HepG2 (cell line): ENCODE data around the gene TEC. TPM values are rescaled to one million over a fixed set of nuclear protein-coding genes. Genes with fewer than 3 reads are reported as not detected.

ENCODE experiments used
- ATAC-seq: fragments of 200-7000 bp; cut with Tn5 transposase; 3 replicates; pipeline ENCODE4 v1.9.1; 2020; ENCODE audit warnings: mild to moderate bottlenecking, moderate library complexity
- BruUV-seq: library from RNA; stranded (reverse); fragments of 400-500 nt; replicated peaks from 2 replicates; lab custom pipeline; 2021; lab: Mats Ljungman, UMichigan
- CTCF ChIA-PET: fragments of 300-600 bp; formaldehyde crosslinking; extraction: SDS; loops from one replicate; lab custom pipeline; 2021; ENCODE audit warnings: low total read pairs, inconsistent platforms, low intra/inter-chr PET ratio; lab: Yijun Ruan, JAX
- POLR2A ChIA-PET: fragments of 350-600 bp; sonication (Branson Sonifier 250); formaldehyde crosslinking; loops from one replicate; lab custom pipeline; 2020; ENCODE audit warnings: antibody characterized with exemption, inconsistent platforms; lab: Yijun Ruan, JAX
- DNase-seq: peaks from one replicate; pipeline ENCODE4 v3.0.0-alpha.2; 2015; ENCODE audit warnings: low spot score
- FAIRE-seq: peaks from 3 replicates; lab custom pipeline; 2011; peaks lifted over from hg19 to GRCh38; lab: Jason Lieb, UNC
- H2AFZ ChIP-seq: one replicate; pipeline ENCODE4 v1.6.1; 2011; ENCODE audit warnings: low read length, inconsistent platforms
- H3K27ac ChIP-seq: fragments of 300-600 bp; 3 replicates; pipeline ENCODE4 v1.8.0; 2011; ENCODE audit warnings: mixed run types, mild to moderate bottlenecking, mixed read lengths, low read length, inconsistent platforms; ENCODE audit not compliant: insufficient read depth; ENCODE audit errors: extremely low read length
- H3K27me3 ChIP-seq, 2 experiments: fragments of 200-600 bp in 1 of 2; 2 replicates in 1 of 2; 3 replicates in 1 of 2; pipeline versions ENCODE4 v1.6.0 to v1.8.0; 2011; ENCODE audit warnings: low read length in 2 of 2, mild to moderate bottlenecking in 2 of 2, moderate library complexity in 2 of 2, inconsistent platforms in 1 of 2; ENCODE audit not compliant: insufficient read depth in 2 of 2, control insufficient read depth in 1 of 2
- H3K36me3 ChIP-seq, 2 experiments: fragments of 200-600 bp in 1 of 2; replicated peaks in 1 of 2; 2 replicates in 1 of 2; 3 replicates in 1 of 2; pipeline versions ENCODE4 v1.5.1 to v1.8.0; 2011; ENCODE audit warnings: low read length in 2 of 2, inconsistent platforms in 1 of 2; ENCODE audit not compliant: insufficient read depth in 2 of 2, control insufficient read depth in 1 of 2
- H3K4me1 ChIP-seq: 2 replicates; pipeline ENCODE4 v1.5.1; 2012; ENCODE audit warnings: low read length, inconsistent platforms; ENCODE audit not compliant: insufficient read depth
- H3K4me2 ChIP-seq: 2 replicates; pipeline ENCODE4 v1.6.0; 2011; ENCODE audit warnings: low read depth, low read length, inconsistent platforms
- H3K4me3 ChIP-seq, 3 experiments: fragments of 200-600 bp in 1 of 3; sonication (generic), shearing (Covaris generic) in 1 of 3; replicated peaks in 1 of 3; 2 replicates each; pipeline ENCODE4 v1.5.1; 2011 to 2016; ENCODE audit warnings: low read length in 3 of 3, inconsistent platforms in 2 of 3, low read depth in 2 of 3, mild to moderate bottlenecking in 2 of 3, control low read depth in 1 of 3, mixed read lengths in 1 of 3; ENCODE audit not compliant: insufficient read depth in 1 of 3
- H3K79me2 ChIP-seq: one replicate; pipeline ENCODE4 v1.6.1; 2011; ENCODE audit warnings: low read length, inconsistent platforms; ENCODE audit not compliant: insufficient read depth
- H3K9ac ChIP-seq: 2 replicates; pipeline ENCODE4 v1.6.0; 2011; ENCODE audit warnings: mild to moderate bottlenecking, low read depth, low read length, inconsistent platforms; ENCODE audit not compliant: insufficient read depth
- H3K9me3 ChIP-seq: 2 replicates; pipeline ENCODE4 v1.5.1; 2012; ENCODE audit warnings: mild to moderate bottlenecking, low read length
- H4K20me1 ChIP-seq: 2 replicates; pipeline ENCODE4 v1.6.0; 2011; ENCODE audit warnings: inconsistent platforms, mild to moderate bottlenecking, low read length, moderate library complexity; ENCODE audit not compliant: insufficient read depth
- ASH2L ChIP-seq: fragments of 300-600, 200-600 bp; sonication (generic); IDR thresholded peaks from 2 replicates; pipeline ENCODE4 v1.7.0; 2017; ENCODE audit warnings: low read depth, mild to moderate bottlenecking, moderate library complexity, mixed read lengths, low read length; ENCODE audit not compliant: insufficient read length
- CENPT ChIP-seq: sonication (generic); formaldehyde crosslinking; IDR thresholded peaks from 2 replicates; pipeline ENCODE4 v1.8.0; 2022; ENCODE audit warnings: low read depth, mild to moderate bottlenecking, moderate library complexity, missing genetic modification reagents
- JUNB ChIP-seq: sonication (generic); formaldehyde crosslinking; IDR thresholded peaks from 2 replicates; pipeline ENCODE4 v1.8.0; 2022; ENCODE audit warnings: missing genetic modification reagents, mild to moderate bottlenecking, borderline replicate concordance
- KLF12 ChIP-seq: sonication (generic); formaldehyde crosslinking; IDR thresholded peaks from 2 replicates; pipeline ENCODE4 v1.4.0; 2020; ENCODE audit warnings: missing genetic modification reagents, borderline replicate concordance
- MIER2 ChIP-seq: IDR thresholded peaks from 2 replicates; pipeline ENCODE4 v1.6.1; 2016; ENCODE audit warnings: missing biosample characterization, missing genetic modification reagents
- MXD4 ChIP-seq: IDR thresholded peaks from 2 replicates; pipeline ENCODE4 v1.6.1; 2016; ENCODE audit warnings: mild to moderate bottlenecking, missing biosample characterization, missing genetic modification reagents
- REL ChIP-seq: sonication (generic); formaldehyde crosslinking; conservative IDR thresholded peaks from 2 replicates; pipeline ENCODE4 v1.8.0; 2022; ENCODE audit warnings: mild to moderate bottlenecking, missing genetic modification reagents, moderate library complexity
- ZC3H4 ChIP-seq: sonication (generic); formaldehyde crosslinking; IDR thresholded peaks from 2 replicates; pipeline ENCODE4 v1.4.0; 2020; ENCODE audit warnings: missing genetic modification reagents, borderline replicate concordance
- ZNF367 ChIP-seq: sonication (generic); formaldehyde crosslinking; IDR thresholded peaks from 2 replicates; pipeline ENCODE4 v1.4.0; 2020; ENCODE audit warnings: missing genetic modification reagents, borderline replicate concordance
- ZNF549 ChIP-seq: sonication (generic); formaldehyde crosslinking; IDR thresholded peaks from 2 replicates; pipeline ENCODE4 v1.5.0; 2020; ENCODE audit warnings: missing genetic modification reagents
- ZNF589 ChIP-seq: sonication (generic); formaldehyde crosslinking; conservative IDR thresholded peaks from 2 replicates; pipeline ENCODE4 v1.8.0; 2022; ENCODE audit warnings: mild to moderate bottlenecking, moderate library complexity, missing genetic modification reagents
- ZNF614 ChIP-seq: IDR thresholded peaks from 2 replicates; pipeline ENCODE4 v1.6.1; 2018; ENCODE audit warnings: missing biosample characterization, missing genetic modification reagents, inconsistent platforms, borderline replicate concordance
- WGBS: methylation state at CpG from one replicate; pipeline ENCODE4 v1.1.6; 2017; ENCODE audit warnings: low lambda C conversion rate; 5-methylcytosine and 5-hydroxymethylcytosine counted together
- in situ Hi-C: cut with HindIII; loops from 2 replicates; pipeline ENCODE4 v1.10.0; 2017; ENCODE audit warnings: low pct_unique_long_range_greater_than_20kb; ENCODE audit not compliant: extremely low pct_ligation_motif_present
- intact Hi-C: fragments of 100-400 bp; cut with micrococcal nuclease; formaldehyde crosslinking; loops from one replicate; pipeline ENCODE4 v1.10.0; 2022; ENCODE audit not compliant: unreplicated experiment
- polyA plus RNA-seq, 8 experiments: library from polyadenylated mRNA; depleted of rRNA in 3 of 8; stranded (reverse) in 7 of 8; unstranded in 1 of 8; fragments of >200 nt; fragmentation: Illumina TruSeq in 4 of 8; extraction: Trizol in 4 of 8; gene quantifications; 2 replicates each; pipeline versions ENCODE4 v1.2.1 to v1.2.3, GENCODE V29; 2011 to 2016; ENCODE audit warnings: low read depth in 4 of 8, missing spikeins in 1 of 8, mixed read lengths in 1 of 8; ENCODE audit not compliant: insufficient read depth in 1 of 8
- total RNA-seq, 5 experiments: library from RNA; depleted of rRNA; stranded (reverse); fragments of >200 nt; fragmentation: Illumina TruSeq; extraction: Trizol; gene quantifications; 2 replicates each; pipeline ENCODE4 v1.2.3, GENCODE V29; 2016; ENCODE audit warnings: low read depth in 1 of 5
- TF ChIP-seq, protein P1 (sequence below): sonication (generic); formaldehyde crosslinking; IDR thresholded peaks from 2 replicates; pipeline ENCODE4 v1.9.0; 2021; ENCODE audit warnings: missing genetic modification reagents, mild to moderate bottlenecking, borderline replicate concordance
- TF ChIP-seq, protein P2 (sequence below): sonication (generic); formaldehyde crosslinking; IDR thresholded peaks from 2 replicates; pipeline ENCODE4 v1.5.0; 2020; ENCODE audit warnings: missing genetic modification reagents
- TF ChIP-seq, protein P3 (sequence below): sonication (generic); formaldehyde crosslinking; IDR thresholded peaks from 2 replicates; pipeline ENCODE4 v1.9.0; 2022; ENCODE audit warnings: low read depth, missing genetic modification reagents
- TF ChIP-seq, protein P4 (sequence below): sonication (generic); formaldehyde crosslinking; conservative IDR thresholded peaks from 2 replicates; pipeline ENCODE4 v1.8.1; 2023; ENCODE audit warnings: missing genetic modification reagents
- TF ChIP-seq, protein P5 (sequence below): sonication (generic); formaldehyde crosslinking; IDR thresholded peaks from 2 replicates; pipeline ENCODE4 v1.8.0; 2022; ENCODE audit warnings: mild to moderate bottlenecking, missing genetic modification reagents, moderate library complexity

Gene TEC
- total and polyA plus RNA-seq, 2 of the 13 experiments (the other 11 are each of a cell fraction or from before 2014, with no cell fraction given), result 0.05 to 0.20 TPM

DNA sequence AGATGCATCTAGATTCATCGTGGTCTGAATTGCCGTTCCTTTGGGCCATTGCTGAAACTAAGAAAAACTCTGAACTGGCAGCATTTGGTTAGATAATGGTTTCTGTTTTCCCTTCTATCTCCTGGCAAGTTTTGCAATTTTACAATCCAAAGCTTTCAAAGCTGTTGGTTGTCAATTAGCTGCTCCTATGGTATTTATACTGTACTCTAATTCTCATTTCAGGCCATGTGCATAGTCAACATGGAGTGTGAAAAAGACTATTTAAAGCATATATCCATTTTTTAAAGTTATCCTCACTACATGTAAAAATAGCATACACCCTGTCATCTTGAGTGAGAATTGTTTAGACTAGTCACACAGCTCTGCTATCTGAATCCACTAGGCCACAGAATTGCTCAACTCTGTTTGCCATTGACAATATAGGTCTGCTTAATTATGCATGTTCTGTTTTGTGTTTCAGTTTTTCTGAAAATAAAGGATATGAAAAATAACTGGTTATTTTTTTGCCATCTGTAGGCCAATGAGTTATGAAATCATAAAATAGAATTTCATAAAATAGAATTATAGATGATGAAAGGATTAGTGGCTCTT lies 27.7 kb upstream of the TEC start:
- Histone ChIP-seq H2AFZ (no peak overlapping the region), H3K36me3 (no peaks in the 10 kb centered on the region), H3K9me3 (no peaks in the 10 kb centered on the region), H3K79me2 (no peaks in the 10 kb centered on the region), H3K4me3 (no peak overlapping the region), H3K27ac (no peak overlapping the region), H3K27me3 (no peaks in the 10 kb centered on the region), H3K4me2 (no peak overlapping the region), H4K20me1 (no peaks in the 10 kb centered on the region), H3K9ac (no peak overlapping the region), H3K4me1 (no peaks in the 10 kb centered on the region)
- ATAC-seq (no peak), DNase-seq (no peak), FAIRE-seq (no peak)
- 82% methylated on average over 2 of the region's 2 CpGs for WGBS
- BruUV-seq, result no TSS peak
- in situ Hi-C loops, result no loop called here
- ChIA-PET POLR2A (no interaction called here), CTCF (no interaction called here)
- intact Hi-C loops, result no loop called here
- TF ChIP-seq, protein P1, sequence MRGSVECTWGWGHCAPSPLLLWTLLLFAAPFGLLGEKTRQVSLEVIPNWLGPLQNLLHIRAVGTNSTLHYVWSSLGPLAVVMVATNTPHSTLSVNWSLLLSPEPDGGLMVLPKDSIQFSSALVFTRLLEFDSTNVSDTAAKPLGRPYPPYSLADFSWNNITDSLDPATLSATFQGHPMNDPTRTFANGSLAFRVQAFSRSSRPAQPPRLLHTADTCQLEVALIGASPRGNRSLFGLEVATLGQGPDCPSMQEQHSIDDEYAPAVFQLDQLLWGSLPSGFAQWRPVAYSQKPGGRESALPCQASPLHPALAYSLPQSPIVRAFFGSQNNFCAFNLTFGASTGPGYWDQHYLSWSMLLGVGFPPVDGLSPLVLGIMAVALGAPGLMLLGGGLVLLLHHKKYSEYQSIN (CRISPR knock-in tag), result no peak
- TF ChIP-seq, protein P2, sequence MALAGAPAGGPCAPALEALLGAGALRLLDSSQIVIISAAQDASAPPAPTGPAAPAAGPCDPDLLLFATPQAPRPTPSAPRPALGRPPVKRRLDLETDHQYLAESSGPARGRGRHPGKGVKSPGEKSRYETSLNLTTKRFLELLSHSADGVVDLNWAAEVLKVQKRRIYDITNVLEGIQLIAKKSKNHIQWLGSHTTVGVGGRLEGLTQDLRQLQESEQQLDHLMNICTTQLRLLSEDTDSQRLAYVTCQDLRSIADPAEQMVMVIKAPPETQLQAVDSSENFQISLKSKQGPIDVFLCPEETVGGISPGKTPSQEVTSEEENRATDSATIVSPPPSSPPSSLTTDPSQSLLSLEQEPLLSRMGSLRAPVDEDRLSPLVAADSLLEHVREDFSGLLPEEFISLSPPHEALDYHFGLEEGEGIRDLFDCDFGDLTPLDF (CRISPR knock-in tag), result no peak
- no peak for TF ChIP-seq ZNF549 (CRISPR knock-in tag)
- no peak for TF ChIP-seq ZC3H4 (CRISPR knock-in tag)
- TF ChIP-seq MIER2, result no peak
- no peak for TF ChIP-seq MXD4
- no peak for TF ChIP-seq CENPT (CRISPR knock-in tag)
- no peak for TF ChIP-seq REL
- no peak for TF ChIP-seq ASH2L
- no peak for TF ChIP-seq ZNF589 (CRISPR knock-in tag)
- TF ChIP-seq, protein P3, sequence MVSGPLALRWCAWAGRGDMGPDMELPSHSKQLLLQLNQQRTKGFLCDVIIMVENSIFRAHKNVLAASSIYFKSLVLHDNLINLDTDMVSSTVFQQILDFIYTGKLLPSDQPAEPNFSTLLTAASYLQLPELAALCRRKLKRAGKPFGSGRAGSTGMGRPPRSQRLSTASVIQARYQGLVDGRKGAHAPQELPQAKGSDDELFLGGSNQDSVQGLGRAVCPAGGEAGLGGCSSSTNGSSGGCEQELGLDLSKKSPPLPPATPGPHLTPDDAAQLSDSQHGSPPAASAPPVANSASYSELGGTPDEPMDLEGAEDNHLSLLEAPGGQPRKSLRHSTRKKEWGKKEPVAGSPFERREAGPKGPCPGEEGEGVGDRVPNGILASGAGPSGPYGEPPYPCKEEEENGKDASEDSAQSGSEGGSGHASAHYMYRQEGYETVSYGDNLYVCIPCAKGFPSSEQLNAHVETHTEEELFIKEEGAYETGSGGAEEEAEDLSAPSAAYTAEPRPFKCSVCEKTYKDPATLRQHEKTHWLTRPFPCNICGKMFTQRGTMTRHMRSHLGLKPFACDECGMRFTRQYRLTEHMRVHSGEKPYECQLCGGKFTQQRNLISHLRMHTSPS (CRISPR knock-in tag), result no peak
- TF ChIP-seq ZNF614, result no peak
- no peak for TF ChIP-seq KLF12 (CRISPR knock-in tag)
- TF ChIP-seq, protein P4, sequence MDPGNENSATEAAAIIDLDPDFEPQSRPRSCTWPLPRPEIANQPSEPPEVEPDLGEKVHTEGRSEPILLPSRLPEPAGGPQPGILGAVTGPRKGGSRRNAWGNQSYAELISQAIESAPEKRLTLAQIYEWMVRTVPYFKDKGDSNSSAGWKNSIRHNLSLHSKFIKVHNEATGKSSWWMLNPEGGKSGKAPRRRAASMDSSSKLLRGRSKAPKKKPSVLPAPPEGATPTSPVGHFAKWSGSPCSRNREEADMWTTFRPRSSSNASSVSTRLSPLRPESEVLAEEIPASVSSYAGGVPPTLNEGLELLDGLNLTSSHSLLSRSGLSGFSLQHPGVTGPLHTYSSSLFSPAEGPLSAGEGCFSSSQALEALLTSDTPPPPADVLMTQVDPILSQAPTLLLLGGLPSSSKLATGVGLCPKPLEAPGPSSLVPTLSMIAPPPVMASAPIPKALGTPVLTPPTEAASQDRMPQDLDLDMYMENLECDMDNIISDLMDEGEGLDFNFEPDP, result no peak
- TF ChIP-seq, protein P5, sequence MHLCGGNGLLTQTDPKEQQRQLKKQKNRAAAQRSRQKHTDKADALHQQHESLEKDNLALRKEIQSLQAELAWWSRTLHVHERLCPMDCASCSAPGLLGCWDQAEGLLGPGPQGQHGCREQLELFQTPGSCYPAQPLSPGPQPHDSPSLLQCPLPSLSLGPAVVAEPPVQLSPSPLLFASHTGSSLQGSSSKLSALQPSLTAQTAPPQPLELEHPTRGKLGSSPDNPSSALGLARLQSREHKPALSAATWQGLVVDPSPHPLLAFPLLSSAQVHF (CRISPR knock-in tag), result no peak
- TF ChIP-seq JUNB (CRISPR knock-in tag), result no peak
- no peak for TF ChIP-seq ZNF367 (CRISPR knock-in tag)
